GM21515 (cell line): ENCODE measurements around the gene SLC3A2.

ENCODE experiments used
- ATAC-seq: cut with Tn5 transposase; IDR thresholded peaks from one replicate; pipeline ENCODE4 v1.9.1; 2021; ENCODE audit not compliant: unreplicated experiment

The SLC3A2 gene

DNA sequence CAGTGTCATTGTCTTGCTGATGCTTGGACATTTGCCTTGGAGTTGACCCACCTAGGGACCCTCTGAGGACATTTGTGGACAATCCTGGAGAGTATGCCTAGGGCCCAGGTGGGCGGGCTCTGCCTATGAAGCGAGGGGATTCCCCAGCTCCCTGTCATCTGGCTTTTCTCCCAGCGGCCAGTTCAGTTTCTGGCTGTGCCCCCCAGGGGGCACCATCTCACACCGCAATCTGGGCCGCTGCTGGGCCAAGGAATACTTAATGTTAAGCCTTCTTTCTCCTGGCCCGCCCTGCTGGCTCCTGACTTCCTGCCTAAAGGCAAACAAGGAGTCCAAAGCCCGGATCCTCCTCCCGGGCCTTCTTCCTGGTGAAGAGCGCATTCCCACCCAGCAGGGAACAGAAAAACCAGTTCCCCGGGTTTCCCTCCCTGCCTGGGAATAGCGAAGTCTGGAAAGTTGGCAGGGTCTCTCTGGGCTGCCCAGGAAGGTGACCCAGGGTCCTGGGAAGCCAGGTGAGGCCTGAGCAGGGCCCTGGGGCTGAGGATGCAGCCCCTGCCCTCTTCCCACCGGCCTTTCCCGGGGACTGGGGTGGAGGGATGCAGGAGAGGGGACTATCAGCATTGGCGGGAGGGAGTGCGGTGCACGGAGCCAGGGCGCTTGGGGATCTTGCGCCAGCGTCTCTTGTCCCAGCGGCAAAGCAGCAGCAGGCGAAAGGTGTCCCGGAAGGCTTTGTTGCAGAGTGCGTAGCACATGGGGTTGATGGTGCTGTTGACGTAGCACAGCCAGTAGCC, 28.6 kb downstream of the SLC3A2 start:
- no peak for ATAC-seq

DNA sequence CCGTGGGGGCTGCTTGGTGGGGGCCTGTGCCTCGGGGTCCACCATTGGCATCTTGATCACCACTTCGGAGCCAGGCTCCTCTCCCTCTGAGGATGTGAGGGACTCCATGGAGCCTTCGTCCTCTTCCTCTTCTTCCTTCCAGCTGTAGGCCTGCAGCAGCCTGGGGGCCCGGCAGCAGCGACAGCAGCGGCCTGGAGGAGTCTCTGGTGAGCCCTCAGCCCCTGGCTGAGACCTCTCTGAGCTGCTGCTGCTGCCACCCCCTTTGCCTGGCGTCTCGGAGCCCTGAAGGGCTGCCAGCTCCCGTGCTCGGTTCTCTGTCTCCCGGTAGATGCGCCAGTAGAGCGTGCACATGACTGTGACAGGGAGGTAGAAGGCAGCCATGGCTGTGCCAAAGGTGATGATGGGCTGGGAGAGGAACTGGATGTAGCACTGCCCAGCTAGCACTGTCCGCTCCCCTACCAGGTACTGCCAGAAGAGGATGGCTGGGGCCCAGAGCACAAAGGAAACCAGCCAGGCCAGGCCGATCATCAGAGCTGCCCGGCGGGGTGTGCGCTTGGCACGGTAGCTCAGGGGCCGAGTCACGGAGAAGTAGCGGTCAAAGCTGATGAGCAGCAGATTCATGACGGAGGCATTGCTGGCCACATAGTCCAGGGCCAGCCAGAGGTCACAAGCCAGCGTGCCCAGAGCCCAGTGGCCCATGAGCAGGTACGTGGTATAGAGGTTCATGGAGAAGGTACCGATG, 29.6 kb downstream of the SLC3A2 start:
- no peak for ATAC-seq

DNA sequence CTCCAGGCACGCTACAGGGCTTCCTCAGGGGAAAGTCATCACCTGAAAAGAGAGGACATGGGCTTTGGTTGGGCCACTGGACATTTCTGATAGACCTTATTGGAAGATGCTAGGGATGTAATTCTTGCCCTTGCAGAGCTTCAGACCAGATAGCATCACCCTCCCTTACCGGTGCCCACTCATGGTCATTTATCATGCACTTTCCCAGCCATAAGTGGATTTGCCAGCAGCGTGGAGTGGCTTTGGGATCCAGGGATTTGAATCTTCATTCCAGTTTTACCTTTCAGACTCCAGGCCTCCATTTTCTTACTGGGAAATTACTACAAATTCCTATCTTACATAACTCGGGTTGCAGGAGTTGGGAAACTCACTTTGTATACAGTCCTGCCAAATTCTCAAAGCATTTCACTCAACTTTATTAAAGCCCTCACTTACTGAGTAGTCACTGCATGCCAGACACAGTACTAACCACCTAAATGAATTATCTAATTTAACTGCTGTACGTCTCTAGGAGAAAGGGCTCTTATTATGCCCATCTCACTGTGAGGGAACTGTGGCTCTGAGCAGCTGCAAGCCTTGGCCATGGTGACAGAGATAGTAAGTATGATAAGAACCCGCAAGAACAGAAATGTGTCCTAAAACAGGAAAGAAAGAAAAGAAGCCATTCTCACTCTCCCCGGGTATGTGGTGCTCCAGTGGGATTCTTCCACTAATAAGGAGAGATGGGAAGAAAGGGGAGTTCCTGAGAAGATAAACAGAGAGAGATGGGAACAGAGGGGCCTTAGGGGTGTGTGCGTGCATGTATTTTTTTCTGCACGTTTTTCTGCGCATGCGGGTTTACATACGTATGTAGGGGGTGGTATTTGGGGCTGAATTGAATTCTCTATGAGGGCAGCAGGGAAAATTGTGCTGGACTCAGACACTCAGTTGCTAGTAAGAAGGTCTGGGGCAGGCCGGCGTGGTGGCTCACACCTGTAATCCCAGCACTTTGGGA, 30.7 kb downstream of the SLC3A2 start:
- ATAC-seq, result no peak

DNA sequence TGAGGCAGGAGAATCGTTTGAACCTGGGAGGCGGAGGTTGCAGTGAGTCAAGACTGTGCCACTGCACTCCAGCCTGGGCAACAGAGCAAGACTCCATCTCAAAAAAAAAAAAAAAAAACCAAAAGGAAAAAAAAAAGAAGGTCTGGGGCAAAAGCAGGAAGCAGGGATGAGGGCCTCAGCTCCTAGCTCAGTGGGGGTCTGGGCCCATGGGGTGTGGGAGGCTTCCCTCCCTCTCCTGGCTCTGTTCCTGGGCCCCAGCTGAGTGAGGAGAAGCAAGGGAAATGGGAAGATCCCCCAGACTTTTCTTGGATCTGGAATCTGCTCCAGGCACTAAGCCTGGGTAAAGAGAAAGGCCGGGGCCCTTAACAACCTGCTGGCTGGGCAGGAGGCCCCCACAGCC, 31.6 kb downstream of the SLC3A2 start:
- no peak for ATAC-seq

DNA sequence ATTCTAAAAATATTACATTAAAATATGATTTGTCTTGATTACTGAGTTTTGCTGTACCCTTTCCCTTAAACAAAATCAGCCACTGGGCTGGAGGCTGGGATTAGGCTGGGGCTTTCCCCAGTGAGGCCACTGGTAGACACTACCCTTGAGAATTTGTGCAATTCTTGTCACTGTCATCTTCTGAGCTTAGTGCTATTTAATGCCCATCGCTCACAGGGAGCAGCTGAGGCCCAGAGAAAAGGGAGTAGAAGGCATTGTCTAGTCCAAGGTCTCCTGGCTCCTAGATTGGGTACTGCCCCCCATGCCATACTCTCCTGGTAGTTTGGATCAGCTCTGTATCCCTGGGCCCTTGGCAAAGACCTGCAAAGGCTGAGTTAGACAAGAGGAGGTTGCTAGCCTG, 33.7 kb downstream of the SLC3A2 start:
- ATAC-seq, result no peak

DNA sequence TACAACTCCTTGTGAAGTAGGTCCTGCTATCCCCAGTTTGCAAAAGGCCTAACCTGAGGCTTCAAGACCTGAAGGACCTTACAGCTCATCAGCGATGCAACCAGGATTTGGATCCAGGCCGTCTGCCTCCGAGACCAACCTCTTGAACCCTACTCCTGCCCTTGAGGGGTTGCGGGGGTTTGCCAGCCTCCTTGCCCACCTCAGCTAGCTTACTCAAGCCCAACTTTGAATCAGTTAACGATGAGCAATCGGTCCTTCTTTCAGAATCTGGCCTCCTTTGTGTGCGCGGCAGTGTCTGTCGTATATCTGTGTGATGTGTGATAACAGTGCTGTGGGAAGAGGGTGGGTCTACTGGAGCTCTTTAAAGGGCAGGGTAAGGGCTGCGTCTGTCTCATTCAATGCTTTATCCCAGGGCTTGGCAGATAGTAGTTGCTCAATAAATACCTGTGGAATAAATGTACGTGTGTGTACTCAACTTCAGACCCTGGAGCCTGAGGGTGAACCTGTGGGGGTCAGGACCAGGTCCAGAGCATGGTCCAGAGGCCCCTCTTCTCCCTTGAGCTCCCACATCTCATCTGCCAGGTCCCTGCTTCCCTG, 37.3 kb downstream of the SLC3A2 start:
- no peak for ATAC-seq

DNA sequence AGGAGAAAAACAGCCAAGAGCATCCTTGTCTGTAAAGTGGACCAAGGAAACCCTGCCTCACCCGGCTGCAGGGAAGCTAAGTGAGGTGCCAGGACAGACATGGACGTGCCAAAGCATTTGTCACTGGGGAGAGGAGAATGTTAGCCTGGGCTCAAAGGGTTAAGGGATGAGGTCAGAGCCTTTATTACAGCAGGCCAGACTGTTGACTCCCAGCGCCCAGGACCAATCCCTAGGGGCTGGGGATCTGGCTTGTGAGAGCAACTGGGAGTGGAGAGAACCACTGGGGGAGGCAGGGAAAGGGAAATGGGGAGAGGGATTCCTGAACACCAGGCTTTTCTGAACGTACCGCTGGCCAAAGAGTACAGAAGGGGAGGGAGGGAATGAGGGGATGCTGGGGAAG, 37.8 kb downstream of the SLC3A2 start:
- no peak for ATAC-seq

DNA sequence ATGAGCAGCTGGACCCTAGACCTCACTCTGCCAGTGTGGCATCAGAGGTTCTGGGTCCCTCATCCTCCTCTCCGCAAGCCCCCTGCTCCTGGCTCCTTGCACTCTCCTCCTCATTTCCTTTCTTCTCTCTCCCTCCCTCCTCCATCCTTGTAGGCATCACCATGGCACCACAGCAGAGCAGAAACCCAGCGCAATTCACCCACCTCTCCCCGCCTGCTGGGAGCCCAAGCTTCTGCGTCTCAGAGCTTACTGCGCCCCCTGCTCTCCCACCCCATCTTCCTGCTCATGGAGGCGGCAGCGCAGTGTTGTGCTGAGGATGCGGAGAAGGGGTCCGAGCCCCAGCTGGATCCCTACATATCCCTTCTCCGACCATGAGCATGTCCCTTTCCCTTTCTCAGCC, 38.8 kb downstream of the SLC3A2 start:
- ATAC-seq, result no peak

DNA sequence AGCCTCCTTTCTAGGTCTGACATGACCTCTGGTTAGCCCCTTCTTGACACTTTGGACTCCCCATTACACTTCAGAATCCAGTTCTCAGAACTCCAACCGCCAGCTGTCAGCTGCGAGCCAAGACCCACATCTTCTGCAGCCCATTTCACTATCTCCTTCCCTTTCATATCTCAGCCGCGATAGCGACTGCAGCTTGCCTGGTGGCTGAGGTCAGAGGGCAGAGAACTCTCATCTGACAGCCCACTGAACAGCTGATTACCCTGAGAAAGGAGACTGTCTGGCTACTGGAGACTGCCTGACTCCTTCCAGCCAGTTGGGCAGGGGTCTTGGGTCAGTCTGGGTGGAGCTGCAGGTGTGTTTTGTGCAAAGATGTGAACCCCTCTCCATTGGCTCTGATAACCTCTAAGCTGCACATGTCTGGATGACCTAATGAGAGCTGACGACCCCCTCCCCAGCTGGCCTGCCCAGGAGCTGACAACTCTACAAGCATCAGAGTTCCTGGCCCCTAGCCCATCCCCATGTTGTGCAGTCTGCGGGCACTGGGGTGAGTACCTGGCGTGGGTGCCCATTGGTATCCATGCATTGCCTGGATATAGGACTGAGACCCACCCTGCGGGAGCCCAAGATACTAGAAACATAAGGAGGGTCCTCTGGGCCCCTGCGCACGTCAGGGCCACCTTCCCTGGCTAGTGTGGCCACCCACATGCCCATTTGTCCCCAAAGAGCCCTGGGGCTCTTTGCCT, 39.4 kb downstream of the SLC3A2 start:
- no peak for ATAC-seq

DNA sequence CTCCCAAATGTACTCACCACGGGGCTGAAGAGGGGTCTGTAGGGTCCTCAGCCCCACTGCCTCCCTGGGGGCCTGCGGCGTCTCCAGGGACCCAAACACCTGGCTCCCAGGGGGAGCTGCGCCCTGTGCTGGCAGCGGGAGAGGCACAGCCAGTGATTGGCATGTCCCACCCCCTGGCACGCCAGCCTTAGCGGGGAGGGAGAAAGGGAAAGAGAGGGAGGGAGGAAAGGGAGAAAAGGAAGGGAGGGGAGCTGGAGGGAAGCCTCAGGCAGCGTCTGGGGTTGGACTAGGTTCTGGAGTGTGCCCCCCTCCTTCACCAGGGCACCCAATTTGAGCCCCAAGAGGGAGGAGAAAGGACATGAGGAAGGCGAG, 40.5 kb downstream of the SLC3A2 start, which contains the start of gene CHRM1:
TSS of gene CHRM1 (minus strand) at position 163 of the 372 bp plus-strand sequence. CDS start 10,263 bp downstream, outside the sequence.
- ATAC-seq, result no peak

DNA sequence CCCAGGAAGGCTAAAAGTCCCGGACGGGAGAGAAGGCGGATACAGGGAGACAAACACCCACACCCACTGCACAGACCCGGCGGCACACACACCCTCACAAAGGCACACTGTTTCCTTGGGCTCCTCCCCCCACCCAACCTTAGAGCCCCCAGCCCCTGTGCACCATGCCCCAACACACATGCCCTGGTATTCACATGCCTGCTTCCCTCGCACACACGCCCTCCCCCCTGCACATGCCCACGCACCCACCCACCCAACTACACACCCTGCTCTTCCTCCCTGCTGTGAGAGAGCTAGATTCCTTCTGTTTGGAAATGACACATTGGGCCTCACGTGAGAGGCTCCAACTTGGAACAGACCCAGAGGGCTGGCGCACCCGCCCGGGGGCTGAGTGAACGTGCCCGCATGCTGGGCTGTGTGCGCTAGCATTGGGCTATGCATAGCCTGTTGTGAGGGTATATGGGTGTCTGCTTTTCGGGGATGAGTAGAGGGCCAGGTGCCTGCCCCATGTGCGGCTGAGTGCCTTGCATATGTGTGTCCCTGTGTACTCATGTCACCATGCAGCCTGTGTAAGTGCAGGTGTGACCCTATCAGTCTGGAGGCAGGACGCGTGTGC, 41.0 kb downstream of the SLC3A2 start:
- ATAC-seq, result no peak

DNA sequence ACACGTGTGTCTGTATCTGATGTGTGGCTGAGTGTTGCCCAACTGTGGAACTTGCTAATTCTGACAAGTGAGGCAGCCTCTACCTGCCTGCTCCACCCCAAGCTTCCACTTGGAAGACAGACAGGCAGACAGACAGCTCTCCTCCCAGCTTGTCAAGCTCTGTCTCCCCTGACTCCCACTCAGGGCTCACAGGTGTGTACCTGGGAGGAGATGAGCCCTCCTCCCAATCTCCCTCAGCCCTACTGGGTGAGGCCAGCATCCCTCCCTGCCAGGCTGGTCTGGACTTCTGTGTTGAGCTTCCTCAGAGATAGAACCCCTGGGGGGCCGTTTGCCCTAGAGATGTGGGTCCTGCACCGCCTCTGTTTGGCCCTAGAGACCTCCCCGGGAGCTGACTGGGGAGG, 41.5 kb downstream of the SLC3A2 start:
- no peak for ATAC-seq

DNA sequence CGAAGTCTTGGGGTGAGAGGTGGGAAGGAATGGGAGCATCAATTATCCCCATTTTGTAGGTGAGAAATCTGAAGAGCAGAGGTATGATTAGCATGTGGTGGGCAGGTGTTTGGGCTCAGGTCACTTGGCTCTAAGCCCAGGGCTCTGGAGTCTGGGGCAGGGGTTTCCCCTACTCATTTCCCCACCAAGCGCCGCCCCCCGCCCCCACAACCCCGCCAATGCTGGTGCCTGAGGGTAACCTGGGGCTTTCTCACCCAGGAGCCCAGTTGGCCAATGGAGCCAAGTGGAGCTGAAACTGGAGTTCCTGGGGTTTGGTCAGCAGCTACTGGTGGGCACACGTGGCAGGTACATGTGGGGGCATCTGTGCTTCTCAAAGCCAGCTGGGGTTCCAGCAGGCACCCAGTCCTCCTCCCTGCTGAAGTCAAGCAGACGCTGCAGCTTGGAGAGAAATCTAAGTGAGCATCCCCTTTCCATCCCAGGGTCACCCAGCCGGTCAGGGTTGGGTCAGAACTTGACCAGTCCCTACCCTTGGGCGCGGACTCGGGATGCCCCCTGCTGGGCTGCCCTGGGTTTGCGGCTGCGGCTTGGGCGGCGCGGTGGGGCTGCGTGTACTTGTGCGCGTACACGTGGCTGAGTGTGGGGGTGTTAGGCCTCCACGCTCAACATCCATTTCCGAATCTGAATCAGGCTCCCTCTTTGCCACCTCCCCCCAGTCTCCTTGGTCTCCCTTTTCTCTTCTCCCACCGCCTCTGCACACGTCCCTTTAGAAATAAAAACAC, 42.1 kb downstream of the SLC3A2 start:
- ATAC-seq, result no peak

DNA sequence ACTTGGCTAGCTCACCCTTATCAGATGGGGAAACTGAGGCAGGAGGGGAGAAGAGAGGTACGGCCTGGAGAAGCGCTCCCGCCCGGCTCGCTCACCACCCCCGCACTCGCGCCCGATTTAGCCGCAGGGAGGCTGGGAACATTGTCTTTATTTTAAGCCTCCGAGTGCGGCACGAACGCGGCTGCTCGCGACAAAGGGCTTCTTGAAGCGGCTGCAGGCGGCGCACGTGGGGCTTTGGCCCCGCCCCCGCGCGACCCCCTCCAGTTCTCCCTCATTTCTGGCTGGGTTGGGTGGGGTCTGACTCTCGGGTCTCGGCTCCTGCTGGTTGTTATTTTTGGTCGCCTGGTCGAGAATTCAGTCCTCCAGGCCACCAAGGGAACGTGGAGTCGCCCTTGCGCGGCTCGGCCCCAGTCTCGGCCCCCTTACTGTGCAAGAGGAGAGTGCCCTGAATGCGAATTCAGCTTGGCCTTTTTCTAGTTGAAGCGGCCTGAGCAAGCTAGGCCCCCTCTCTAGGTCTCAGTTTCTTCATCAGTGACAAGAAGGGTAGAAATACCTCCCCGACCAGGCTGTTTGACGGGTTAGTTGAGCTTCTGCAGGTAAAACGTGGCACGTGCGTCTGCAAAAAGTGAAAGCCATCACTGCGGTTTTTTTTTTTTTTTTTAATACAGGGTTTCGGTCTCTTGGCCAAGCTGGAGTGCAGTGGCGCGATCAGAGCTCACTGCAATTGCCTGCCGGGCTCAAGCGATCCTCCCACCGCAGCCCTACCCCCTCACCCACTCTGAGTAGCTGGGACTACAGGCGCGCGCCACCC, 43.1 kb downstream of the SLC3A2 start:
- ATAC-seq, result no peak

DNA sequence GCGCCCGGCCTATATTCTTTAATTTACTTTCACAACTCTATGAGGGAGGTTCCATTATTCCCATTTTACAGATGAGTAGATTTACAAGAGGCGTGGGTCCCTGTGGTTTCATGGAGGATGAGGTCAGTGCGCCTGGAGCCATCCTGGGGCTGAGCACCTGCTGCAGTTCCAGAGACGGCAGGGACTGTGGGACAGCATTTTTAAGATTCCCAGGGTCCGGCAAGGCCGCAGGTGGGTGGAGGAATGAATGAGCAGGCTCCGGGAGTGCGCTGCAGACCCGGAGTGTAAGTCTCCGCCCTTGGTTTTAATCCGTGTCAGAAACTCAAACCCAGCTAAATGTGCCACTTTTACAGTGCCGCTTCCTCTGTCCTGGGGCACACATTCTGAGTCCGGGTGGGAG, 44.6 kb downstream of the SLC3A2 start:
- no peak for ATAC-seq

DNA sequence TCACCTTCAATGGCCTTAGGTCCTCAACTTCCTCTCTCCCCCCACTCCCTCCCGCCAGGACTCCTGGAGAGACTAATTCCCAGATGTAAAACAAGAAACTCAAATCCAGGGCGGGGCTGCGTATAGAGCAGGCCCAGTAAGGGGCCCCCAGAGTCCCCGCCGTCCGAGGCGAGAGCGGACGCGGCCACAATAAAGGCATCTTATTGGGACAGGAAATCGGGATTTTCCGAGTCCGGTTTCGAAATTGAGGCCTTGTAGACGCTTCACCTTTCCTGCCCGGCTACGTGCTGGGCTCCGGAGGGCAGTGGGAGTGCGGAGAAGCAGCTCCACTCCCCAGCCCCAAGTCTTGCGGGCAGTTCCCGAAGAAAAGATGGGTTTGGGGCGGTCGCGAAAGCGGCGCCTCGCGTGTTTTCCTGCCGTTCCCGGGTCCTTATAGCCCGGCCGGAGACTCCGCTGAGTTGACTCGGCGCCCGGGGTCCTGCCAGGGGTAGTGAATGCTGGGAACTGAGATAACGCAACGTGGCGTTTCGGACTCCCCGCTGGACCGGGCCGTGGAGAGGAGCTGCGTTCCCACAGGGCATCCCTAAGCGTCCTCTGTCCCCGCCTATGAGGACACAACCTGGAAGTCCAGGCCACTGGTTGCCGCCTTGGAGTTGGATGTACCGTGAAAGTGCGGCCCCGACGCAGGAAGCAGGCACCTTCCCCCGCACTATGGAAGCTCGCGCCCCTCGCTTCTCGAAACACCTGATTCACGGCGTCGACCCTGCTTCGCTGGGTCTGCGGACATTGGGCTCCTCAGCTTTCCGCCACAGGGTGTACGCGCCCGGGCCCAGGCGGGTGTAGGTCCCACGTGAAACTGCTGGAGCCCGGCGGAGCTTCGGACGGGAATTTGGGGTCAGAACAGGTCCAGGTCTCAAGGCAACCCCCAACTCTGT, 45.3 kb downstream of the SLC3A2 start:
- no peak for ATAC-seq
